Osteoblast (primary cell): ENCODE measurements around the gene CACNA1C. TPM values are rescaled to one million over a fixed set of nuclear protein-coding genes. Genes with fewer than 3 reads are reported as not detected.

ENCODE experiments used
- DNase-seq: peaks from one replicate; pipeline ENCODE4 v3.0.0; 2011; ENCODE audit warnings: low spot score, mixed read lengths; ENCODE audit not compliant: insufficient read length; ENCODE audit errors: missing footprints
- H2AFZ ChIP-seq: 2 replicates; pipeline ENCODE4 v1.6.0; 2011; ENCODE audit warnings: mild to moderate bottlenecking, low read length
- H3K27ac ChIP-seq: 2 replicates; pipeline ENCODE4 v1.5.1; 2011; ENCODE audit warnings: mild to moderate bottlenecking, low read depth, low read length, moderate library complexity
- H3K27me3 ChIP-seq: 2 replicates; pipeline ENCODE4 v1.6.0; 2012; ENCODE audit warnings: mild to moderate bottlenecking, control low read depth, inconsistent platforms, low read length, moderate library complexity; ENCODE audit not compliant: insufficient read depth
- H3K36me3 ChIP-seq: 2 replicates; pipeline ENCODE4 v1.5.1; 2011; ENCODE audit warnings: mild to moderate bottlenecking, low read length, control low read depth, moderate library complexity; ENCODE audit not compliant: insufficient read depth
- H3K4me1 ChIP-seq: 2 replicates; pipeline ENCODE4 v1.5.1; 2011; ENCODE audit warnings: mild to moderate bottlenecking, low read length, control low read depth, moderate library complexity; ENCODE audit not compliant: insufficient read depth
- H3K4me2 ChIP-seq: 2 replicates; pipeline ENCODE4 v1.6.0; 2011; ENCODE audit warnings: mild to moderate bottlenecking, low read length; ENCODE audit not compliant: insufficient read depth
- H3K4me3 ChIP-seq: fragments of 200-600 bp; sonication (generic); 3 replicates; pipeline ENCODE4 v1.5.1; 2012; ENCODE audit warnings: mild to moderate bottlenecking, low read length, inconsistent platforms; ENCODE audit not compliant: insufficient read depth
- H3K79me2 ChIP-seq: 2 replicates; pipeline ENCODE4 v1.6.0; 2012; ENCODE audit warnings: mild to moderate bottlenecking, low read length, control low read depth, inconsistent platforms; ENCODE audit not compliant: insufficient read depth
- H3K9me3 ChIP-seq: 2 replicates; pipeline ENCODE4 v1.5.1; 2011; ENCODE audit warnings: low read depth, low read length, control low read depth
- H4K20me1 ChIP-seq: 2 replicates; pipeline ENCODE4 v1.6.0; 2012; ENCODE audit warnings: mild to moderate bottlenecking, low read length, control low read depth; ENCODE audit not compliant: insufficient read depth
- CTCF ChIP-seq: IDR thresholded peaks from 2 replicates; pipeline ENCODE4 v1.5.1; 2011; ENCODE audit warnings: mild to moderate bottlenecking, low read depth, low read length, moderate library complexity; ENCODE audit errors: extremely low read depth
- total RNA-seq: library from RNA; depleted of rRNA; stranded (reverse); fragments of >200 nt; gene quantifications from 2 replicates; pipeline ENCODE4 v1.2.3, GENCODE V29; 2012

The CACNA1C gene
- total RNA-seq, 1 donor = 19.2 TPM

- Histone ChIP-seq H3K4me2 (no peak overlapping the region), H3K27me3 (no peaks in the 10 kb centered on the region), H3K27ac (no peak overlapping the region), H3K79me2 (peaks cover 10% of the 10 kb centered on the region), H2AFZ (no peak overlapping the region), H3K9me3 (no peaks in the 10 kb centered on the region), H4K20me1 (no peaks in the 10 kb centered on the region), H3K36me3 (no peaks in the 10 kb centered on the region), H3K4me1 (peaks cover 44% of the 10 kb centered on the region), H3K4me3 (no peak overlapping the region)
- TF ChIP-seq CTCF = peak; percentile 75
- no peak for DNase-seq
Measured at GRCh38 chr12:2291182-2291832, 238.5 kb downstream of the CACNA1C start.

GRCh38 chr12:2291947-2292346, 239.2 kb downstream of the CACNA1C start:
- H3K79me2 ChIP-seq = peaks cover 10% of the 10 kb centered on the region
- H3K4me3 ChIP-seq = no peak overlapping the region
- H2AFZ ChIP-seq = no peak overlapping the region
- H3K27ac ChIP-seq = no peak overlapping the region
- TF ChIP-seq CTCF = no peak
- H4K20me1 ChIP-seq = no peaks in the 10 kb centered on the region
- no peaks in the 10 kb centered on the region for H3K9me3 ChIP-seq
- H3K4me1 ChIP-seq = peaks cover 39% of the 10 kb centered on the region
- H3K36me3 ChIP-seq = no peaks in the 10 kb centered on the region
- DNase-seq = no peak
- no peak overlapping the region for H3K4me2 ChIP-seq
- H3K27me3 ChIP-seq = no peaks in the 10 kb centered on the region

GRCh38 chr12:2292560-2292959, 239.8 kb downstream of the CACNA1C start:
- H4K20me1 ChIP-seq = no peaks in the 10 kb centered on the region
- no peak overlapping the region for H3K4me2 ChIP-seq
- no peaks in the 10 kb centered on the region for H3K36me3 ChIP-seq
- DNase-seq = no peak
- TF ChIP-seq CTCF = no peak
- no peak overlapping the region for H3K4me3 ChIP-seq
- peaks cover 7% of the 10 kb centered on the region for H3K79me2 ChIP-seq
- H2AFZ ChIP-seq = no peak overlapping the region
- no peaks in the 10 kb centered on the region for H3K27me3 ChIP-seq
- no peaks in the 10 kb centered on the region for H3K9me3 ChIP-seq
- no peak overlapping the region for H3K27ac ChIP-seq
- peaks cover 33% of the 10 kb centered on the region for H3K4me1 ChIP-seq

- Histone ChIP-seq H3K36me3 (no peaks in the 10 kb centered on the region), H3K4me2 (no peak overlapping the region), H2AFZ (no peak overlapping the region), H3K27ac (no peak overlapping the region), H4K20me1 (no peaks in the 10 kb centered on the region), H3K9me3 (no peaks in the 10 kb centered on the region), H3K4me3 (no peak overlapping the region), H3K79me2 (peaks cover 4% of the 10 kb centered on the region), H3K27me3 (no peaks in the 10 kb centered on the region), H3K4me1 (peaks cover 27% of the 10 kb centered on the region)
- DNase-seq = peak; percentile 69
- TF ChIP-seq CTCF = no peak
Measured at GRCh38 chr12:2294651-2295475, 242.1 kb downstream of the CACNA1C start.
